Muscle layer of duodenum (tissue), 2 donors: ENCODE results near the gene PPT1.

Experiments
- H3K27ac ChIP-seq: one replicate; pipeline ENCODE4 v1.7.0; 2013; ENCODE audit warnings: mild to moderate bottlenecking, low read length
- H3K27me3 ChIP-seq: one replicate; pipeline ENCODE4 v1.7.0; 2013; ENCODE audit warnings: low read depth, mild to moderate bottlenecking, control low read depth, low read length
- H3K36me3 ChIP-seq, 2 donors: one replicate each; pipeline ENCODE4 v1.7.0; 2013; ENCODE audit warnings: low read length in 2 of 2, control low read depth in 1 of 2, mild to moderate bottlenecking in 1 of 2; ENCODE audit not compliant: insufficient read depth in 2 of 2, control insufficient read depth in 1 of 2
- H3K4me1 ChIP-seq, 2 donors: one replicate each; pipeline ENCODE4 v1.7.0; 2013; ENCODE audit warnings: low read length in 2 of 2, mild to moderate bottlenecking in 2 of 2, control low read depth in 1 of 2, moderate library complexity in 1 of 2; ENCODE audit not compliant: insufficient read depth in 2 of 2, control insufficient read depth in 1 of 2
- H3K4me3 ChIP-seq, 2 donors: one replicate each; pipeline ENCODE4 v1.7.0; 2013; ENCODE audit warnings: low read length in 2 of 2, low read depth in 1 of 2, mild to moderate bottlenecking in 1 of 2
- H3K9me3 ChIP-seq, 2 donors: one replicate each; pipeline ENCODE4 v1.7.0; 2013; ENCODE audit warnings: low read length in 2 of 2, control low read depth in 1 of 2, mild to moderate bottlenecking in 1 of 2; ENCODE audit not compliant: control insufficient read depth in 1 of 2
- donor health status: healthy.

PPT1 gene

DNA sequence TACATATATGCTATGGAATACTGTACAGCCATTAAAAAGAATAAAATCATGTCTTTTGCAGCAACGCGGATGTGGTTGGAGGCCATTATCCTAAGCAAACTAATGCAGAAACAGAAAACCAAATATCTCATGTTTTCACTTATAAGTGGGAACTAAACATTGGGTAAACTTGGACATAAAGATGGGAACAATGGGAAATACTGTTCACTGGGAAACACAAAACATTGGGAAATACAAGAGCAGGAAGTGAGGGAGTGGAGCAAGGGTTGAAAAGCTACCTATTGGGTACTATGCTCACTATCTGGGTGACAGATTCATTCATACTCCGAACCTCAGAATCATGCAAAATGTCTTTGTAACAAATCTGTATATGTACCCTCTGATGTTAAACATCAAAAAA is 17.3 kb upstream of the PPT1 start:
- Histone ChIP-seq H3K27ac (no peak overlapping the region), H3K4me3 (no peak overlapping the region), H3K4me1 (no peaks in the 10 kb centered on the region), H3K36me3 (no peaks in the 10 kb centered on the region), H3K27me3 (no peaks in the 10 kb centered on the region), H3K9me3 (peaks cover 0 to 9% of the 10 kb centered on the region in 2 donors)

GRCh38 chr1:40110389-40110788 is 13.3 kb upstream of the PPT1 start:
- Histone ChIP-seq H3K9me3 (peaks cover 0 to 9% of the 10 kb centered on the region in 2 donors), H3K36me3 (no peaks in the 10 kb centered on the region), H3K4me1 (no peaks in the 10 kb centered on the region), H3K27me3 (no peaks in the 10 kb centered on the region), H3K4me3 (no peak overlapping the region), H3K27ac (no peak overlapping the region)

- Histone ChIP-seq H3K27ac (no peak overlapping the region), H3K9me3 (peaks cover 3 to 14% of the 10 kb centered on the region in 2 donors), H3K36me3 (no peaks in the 10 kb centered on the region), H3K4me1 (no peaks in the 10 kb centered on the region), H3K4me3 (no peak overlapping the region), H3K27me3 (no peaks in the 10 kb centered on the region)
Measured at GRCh38 chr1:40107290-40107959, 10.4 kb upstream of the PPT1 start.

GRCh38 chr1:40105028-40105427 is 8.0 kb upstream of the PPT1 start:
- no peak overlapping the region for H3K27ac ChIP-seq
- H3K4me1 ChIP-seq: no peaks in the 10 kb centered on the region
- H3K36me3 ChIP-seq: no peaks in the 10 kb centered on the region
- peaks cover 3 to 5% of the 10 kb centered on the region in 2 donors for H3K9me3 ChIP-seq
- no peaks in the 10 kb centered on the region for H3K27me3 ChIP-seq
- no peak overlapping the region for H3K4me3 ChIP-seq

GRCh38 chr1:40102896-40103295 is 5.8 kb upstream of the PPT1 start:
- H3K4me3 ChIP-seq: no peak overlapping the region
- H3K27me3 ChIP-seq: no peaks in the 10 kb centered on the region
- H3K4me1 ChIP-seq: no peaks in the 10 kb centered on the region

GRCh38 chr1:40102038-40102437 is 5.0 kb upstream of the PPT1 start:
- no peaks in the 10 kb centered on the region for H3K27me3 ChIP-seq
- peaks cover 3 to 4% of the 10 kb centered on the region in 2 donors for H3K9me3 ChIP-seq
- H3K4me3 ChIP-seq: no peak overlapping the region
- H3K4me1 ChIP-seq: peaks cover 0 to 5% of the 10 kb centered on the region in 2 donors
- H3K36me3 ChIP-seq: no peaks in the 10 kb centered on the region
- no peak overlapping the region for H3K27ac ChIP-seq

More at GRCh38 chr1:40102896-40103295, 5.8 kb upstream of the PPT1 start:
- no peaks in the 10 kb centered on the region for H3K36me3 ChIP-seq
- H3K27ac ChIP-seq: no peak overlapping the region
- peaks cover 3 to 4% of the 10 kb centered on the region in 2 donors for H3K9me3 ChIP-seq

DNA sequence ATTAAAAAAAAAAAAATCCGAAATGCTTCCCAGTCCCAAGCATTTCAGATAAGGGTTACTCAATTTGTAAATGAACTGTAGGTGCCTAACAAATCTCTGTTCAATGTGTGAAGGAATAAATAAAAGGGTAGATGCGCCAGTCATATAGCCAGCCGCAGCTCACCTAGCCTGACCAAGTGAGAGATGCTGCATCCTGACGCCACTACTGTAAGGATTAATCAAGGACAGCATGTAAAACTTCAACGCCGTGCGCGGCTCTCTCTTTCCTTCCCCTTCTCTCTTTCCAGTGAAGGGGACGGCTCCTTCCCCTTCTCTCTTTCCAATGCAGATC is 441 bp downstream of the PPT1 start:
- Histone ChIP-seq H3K36me3 (peaks cover 5 to 6% of the 10 kb centered on the region in 2 donors), H3K4me3 (peak overlapping the region; percentile 76 to 91), H3K9me3 (no peaks in the 10 kb centered on the region), H3K27me3 (no peaks in the 10 kb centered on the region), H3K27ac (no peak overlapping the region), H3K4me1 (peaks cover 0 to 11% of the 10 kb centered on the region in 2 donors)

DNA sequence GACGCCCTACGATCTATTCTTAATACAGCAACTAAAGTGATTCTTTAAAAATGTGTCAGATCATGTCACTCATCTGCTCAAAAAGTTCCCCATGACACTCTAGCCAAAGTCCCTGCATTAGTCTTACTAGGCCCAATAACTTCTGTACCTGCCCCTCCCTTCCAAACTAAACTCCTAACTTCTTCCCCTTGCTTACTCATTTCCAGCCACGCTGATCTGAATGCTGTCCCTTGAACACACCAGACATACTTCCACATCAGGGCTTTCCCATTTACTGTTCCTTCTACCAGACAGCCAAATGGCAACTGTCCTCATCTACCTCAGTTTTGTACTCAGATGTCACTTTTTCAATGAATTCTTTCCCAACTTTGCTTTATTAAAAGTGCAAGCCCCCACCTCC is 1.2 kb downstream of the PPT1 start:
- H3K27me3 ChIP-seq: no peaks in the 10 kb centered on the region
- H3K27ac ChIP-seq: no peak overlapping the region
- no peaks in the 10 kb centered on the region for H3K9me3 ChIP-seq
- H3K4me1 ChIP-seq: peaks cover 0 to 11% of the 10 kb centered on the region in 2 donors
- H3K36me3 ChIP-seq: peaks cover 11 to 13% of the 10 kb centered on the region in 2 donors
- H3K4me3 ChIP-seq: no peak overlapping the region

- Histone ChIP-seq H3K4me3 (no peak overlapping the region), H3K4me1 (peaks cover 0 to 11% of the 10 kb centered on the region in 2 donors), H3K27ac (peak overlapping the region; percentile 29), H3K36me3 (peaks cover 22 to 25% of the 10 kb centered on the region in 2 donors), H3K27me3 (no peaks in the 10 kb centered on the region), H3K9me3 (no peaks in the 10 kb centered on the region)
Measured at GRCh38 chr1:40094466-40095110, 2.5 kb downstream of the PPT1 start.

DNA sequence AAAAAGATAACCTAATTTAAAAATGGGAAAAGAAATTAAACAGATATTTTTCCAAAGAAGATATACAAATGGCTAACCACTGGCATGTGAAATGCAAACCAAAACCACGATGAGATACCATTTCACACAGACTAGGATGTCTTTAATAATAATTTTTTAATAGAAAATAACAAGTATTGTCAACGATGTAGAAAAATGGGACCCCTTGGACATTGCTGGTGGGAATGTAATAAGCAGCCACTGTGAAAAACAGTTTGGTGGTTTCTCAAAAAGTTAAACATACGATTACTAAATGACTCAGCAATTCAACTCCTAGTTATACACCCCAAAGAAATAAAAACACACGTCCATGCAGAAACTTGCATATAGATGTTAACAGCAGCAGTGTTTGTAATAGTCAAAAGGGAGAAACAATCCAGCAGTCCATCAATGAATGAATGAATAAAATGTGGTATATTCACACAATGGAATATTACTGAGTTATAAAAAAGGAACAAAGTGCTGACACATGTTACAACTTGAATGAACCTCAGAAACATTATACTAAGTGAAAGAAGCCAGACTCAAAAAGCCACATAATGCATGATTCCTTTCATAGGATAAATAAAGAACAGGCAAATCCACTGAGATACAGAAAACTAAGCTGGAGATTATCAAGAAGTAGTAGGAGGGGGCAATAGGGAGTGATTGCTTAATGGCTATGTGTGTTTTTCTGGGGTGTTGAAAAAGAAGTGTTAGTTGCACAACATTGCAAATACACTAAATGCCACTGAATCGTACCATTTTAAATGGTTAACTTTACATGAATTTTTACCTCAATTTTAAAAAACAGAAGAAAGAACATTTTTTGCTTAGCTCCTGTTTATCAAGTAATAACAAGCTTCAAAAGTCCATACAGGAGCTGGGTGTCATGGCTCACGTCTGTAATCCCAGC is 4.1 kb downstream of the PPT1 start:
- no peak overlapping the region for H3K4me3 ChIP-seq
- H3K4me1 ChIP-seq: peaks cover 0 to 11% of the 10 kb centered on the region in 2 donors
- no peak overlapping the region for H3K27ac ChIP-seq
- peaks cover 27 to 41% of the 10 kb centered on the region in 2 donors for H3K36me3 ChIP-seq
- no peaks in the 10 kb centered on the region for H3K27me3 ChIP-seq
- no peaks in the 10 kb centered on the region for H3K9me3 ChIP-seq

GRCh38 chr1:40092241-40092640 is 4.8 kb downstream of the PPT1 start:
- Histone ChIP-seq H3K4me1 (peaks cover 0 to 7% of the 10 kb centered on the region in 2 donors), H3K4me3 (no peak overlapping the region), H3K27me3 (no peaks in the 10 kb centered on the region), H3K27ac (no peak overlapping the region), H3K9me3 (no peaks in the 10 kb centered on the region), H3K36me3 (peaks cover 27 to 42% of the 10 kb centered on the region in 2 donors)
